H9 (cell line): Measurements from ENCODE around the gene ASTN2. TPM values are rescaled to one million over a fixed set of nuclear protein-coding genes. Genes with fewer than 3 reads are reported as not detected.

ENCODE experiments used
- DNase-seq: peaks from one replicate; pipeline ENCODE4 v3.0.0-alpha.2; 2017
- H2AFZ ChIP-seq: one replicate; pipeline ENCODE4 v1.6.1; 2013; ENCODE audit warnings: mild to moderate bottlenecking, low read length, control low read depth, moderate library complexity
- H2AK5ac ChIP-seq: 2 replicates; pipeline ENCODE4 v1.6.1; 2013; ENCODE audit warnings: low read length, control low read depth, mixed read lengths; ENCODE audit not compliant: insufficient read length
- H2BK120ac ChIP-seq: one replicate; pipeline ENCODE4 v1.6.1; 2013; ENCODE audit warnings: low read depth, mild to moderate bottlenecking, low read length, control low read depth, inconsistent platforms; ENCODE audit not compliant: poor library complexity, severe bottlenecking
- H2BK12ac ChIP-seq: 2 replicates; pipeline ENCODE4 v1.6.1; 2013; ENCODE audit warnings: low read length, control low read depth, mixed read lengths, low read depth; ENCODE audit not compliant: insufficient read length
- H2BK15ac ChIP-seq: 2 replicates; pipeline ENCODE4 v1.6.1; 2013; ENCODE audit warnings: low read depth, low read length, control low read depth
- H2BK20ac ChIP-seq: one replicate; pipeline ENCODE4 v1.6.1; 2013; ENCODE audit warnings: low read depth, mild to moderate bottlenecking, low read length, control low read depth, inconsistent platforms; ENCODE audit not compliant: poor library complexity, severe bottlenecking
- H2BK5ac ChIP-seq: 2 replicates; pipeline ENCODE4 v1.6.1; 2013; ENCODE audit warnings: low read length, control low read depth, mixed read lengths; ENCODE audit not compliant: insufficient read length
- H3K14ac ChIP-seq: 2 replicates; pipeline ENCODE4 v1.6.1; 2013; ENCODE audit warnings: low read length, control low read depth; ENCODE audit not compliant: insufficient read depth
- H3K18ac ChIP-seq: 2 replicates; pipeline ENCODE4 v1.6.1; 2013; ENCODE audit warnings: low read depth, mild to moderate bottlenecking, mixed read lengths, low read length, control low read depth; ENCODE audit not compliant: insufficient read length
- H3K23ac ChIP-seq: 2 replicates; pipeline ENCODE4 v1.6.1; 2013; ENCODE audit warnings: low read length, control low read depth, mixed read lengths, low read depth; ENCODE audit not compliant: insufficient read length
- H3K23me2 ChIP-seq: 2 replicates; pipeline ENCODE4 v1.6.1; 2013; ENCODE audit warnings: low read depth, mild to moderate bottlenecking, mixed read lengths, low read length, control low read depth; ENCODE audit not compliant: insufficient read length, poor library complexity, severe bottlenecking
- H3K27ac ChIP-seq: 2 replicates; pipeline ENCODE4 v1.5.1; 2013; ENCODE audit warnings: low read length, control low read depth, mixed read lengths, low read depth; ENCODE audit not compliant: insufficient read length
- H3K27me3 ChIP-seq: 2 replicates; pipeline ENCODE4 v1.6.1; 2013; ENCODE audit warnings: low read length, control low read depth, inconsistent platforms; ENCODE audit not compliant: insufficient read depth
- H3K4ac ChIP-seq: 2 replicates; pipeline ENCODE4 v1.6.1; 2013; ENCODE audit warnings: low read depth, mild to moderate bottlenecking, control low read depth, inconsistent platforms, low read length, moderate library complexity
- H3K4me1 ChIP-seq: 2 replicates; pipeline ENCODE4 v1.6.1; 2013; ENCODE audit warnings: low read length, control low read depth, inconsistent platforms; ENCODE audit not compliant: insufficient read depth
- H3K4me2 ChIP-seq: 2 replicates; pipeline ENCODE4 v1.6.1; 2013; ENCODE audit warnings: low read length, control low read depth, mixed read lengths; ENCODE audit not compliant: insufficient read length, insufficient read depth
- H3K56ac ChIP-seq: 2 replicates; pipeline ENCODE4 v1.6.1; 2013; ENCODE audit warnings: low read depth, mild to moderate bottlenecking, mixed read lengths, low read length, control low read depth; ENCODE audit not compliant: insufficient read length
- H3K79me1 ChIP-seq: 2 replicates; pipeline ENCODE4 v1.6.1; 2013; ENCODE audit warnings: low read depth, mild to moderate bottlenecking, moderate library complexity, low read length, control low read depth, inconsistent platforms; ENCODE audit not compliant: insufficient read depth, poor library complexity, severe bottlenecking
- H3K79me2 ChIP-seq: 2 replicates; pipeline ENCODE4 v1.6.1; 2013; ENCODE audit warnings: low read length, control low read depth, inconsistent platforms; ENCODE audit not compliant: insufficient read depth
- H3K9ac ChIP-seq: 2 replicates; pipeline ENCODE4 v1.6.1; 2013; ENCODE audit warnings: low read length, control low read depth, mixed read lengths; ENCODE audit not compliant: insufficient read length; ENCODE audit errors: extremely low read depth
- H3K9me3 ChIP-seq: one replicate; pipeline ENCODE4 v1.6.1; 2013; ENCODE audit warnings: low read depth, low read length, inconsistent platforms; ENCODE audit not compliant: control insufficient read depth
- H3T11ph ChIP-seq: one replicate; pipeline ENCODE4 v1.6.1; 2013; ENCODE audit warnings: mild to moderate bottlenecking, low read length, control low read depth, inconsistent platforms
- H4K20me1 ChIP-seq: one replicate; pipeline ENCODE4 v1.6.1; 2013; ENCODE audit not compliant: control insufficient read depth, insufficient read length, insufficient read depth
- H4K5ac ChIP-seq: 2 replicates; pipeline ENCODE4 v1.6.1; 2013; ENCODE audit warnings: low read depth, mild to moderate bottlenecking, mixed read lengths, low read length, control low read depth; ENCODE audit not compliant: insufficient read length
- H4K8ac ChIP-seq: replicated peaks from 2 replicates; pipeline ENCODE4 v1.6.1; 2013; ENCODE audit warnings: low read length, control low read depth, mixed read lengths, low read depth; ENCODE audit not compliant: insufficient read length
- H4K91ac ChIP-seq: 2 replicates; pipeline ENCODE4 v1.6.1; 2013; ENCODE audit warnings: low read depth, mild to moderate bottlenecking, moderate library complexity, mixed read lengths, low read length, control low read depth; ENCODE audit not compliant: insufficient read length
- H3K27ac Mint-ChIP-seq, 3 experiments: 2 replicates in 2 of 3; 3 replicates in 1 of 3; pipeline ENCODE4 v1.8.0; 2020 to 2021; ENCODE audit warnings: mixed read lengths in 3 of 3, mild to moderate bottlenecking in 1 of 3, moderate library complexity in 1 of 3
- H3K27me3 Mint-ChIP-seq: 2 replicates; pipeline ENCODE4 v1.8.0; 2021; ENCODE audit warnings: low read depth, mild to moderate bottlenecking, moderate library complexity, mixed read lengths
- H3K36me3 Mint-ChIP-seq, 3 experiments: 2 replicates in 2 of 3; 3 replicates in 1 of 3; pipeline ENCODE4 v1.8.0; 2020 to 2021; ENCODE audit warnings: low read depth in 3 of 3, mixed read lengths in 3 of 3; ENCODE audit not compliant: insufficient read depth in 1 of 3
- H3K4me1 Mint-ChIP-seq, 2 experiments: 2 replicates each; pipeline ENCODE4 v1.8.0; 2020; ENCODE audit warnings: mixed read lengths in 2 of 2
- H3K4me3 Mint-ChIP-seq, 2 experiments: 2 replicates in 1 of 2; 3 replicates in 1 of 2; pipeline ENCODE4 v1.8.0; 2020 to 2021; ENCODE audit warnings: mild to moderate bottlenecking in 2 of 2, mixed read lengths in 2 of 2, moderate library complexity in 1 of 2
- H3K9me3 Mint-ChIP-seq, 2 experiments: 2 replicates in 1 of 2; 3 replicates in 1 of 2; pipeline ENCODE4 v1.8.0; 2020; ENCODE audit warnings: mild to moderate bottlenecking in 2 of 2, mixed read lengths in 2 of 2, moderate library complexity in 1 of 2
- total RNA-seq: library from RNA; stranded (reverse); gene quantifications from 2 replicates; pipeline ENCODE4 v1.2.1, GENCODE V29; 2021
- TF ChIP-seq, protein P1 (sequence below): fragments of 200-600 bp; sonication (generic); conservative IDR thresholded peaks from 3 replicates; pipeline ENCODE4 v1.8.0; 2021; ENCODE audit warnings: antibody characterized with exemption, mild to moderate bottlenecking

The ASTN2 gene
- total RNA-seq, 1 experiment from 2014 or later = 9.7 TPM

DNA sequence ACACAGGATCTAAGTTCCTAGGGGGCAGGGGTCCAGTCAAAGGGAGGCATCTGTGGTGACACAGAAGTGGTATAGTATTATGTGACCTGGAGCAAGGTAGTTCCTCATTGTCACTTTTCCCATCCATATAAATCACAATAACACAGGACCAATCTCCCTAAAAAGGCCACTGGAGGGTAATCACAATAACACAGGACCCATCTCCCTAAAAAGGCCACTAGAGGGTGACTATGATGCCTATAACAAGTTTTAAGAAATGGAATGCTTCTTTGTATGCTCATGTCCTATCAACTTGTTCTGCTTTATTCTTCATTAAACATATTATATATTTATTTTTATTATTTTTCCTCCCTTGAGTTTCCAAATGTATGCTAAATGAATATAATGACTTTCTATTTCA is 254.6 kb downstream of the ASTN2 start:
- Histone ChIP-seq H2AK5ac (no peak overlapping the region), H2AFZ (no peak overlapping the region), H2BK5ac (no peak overlapping the region), H3K4me1 (no peaks in the 10 kb centered on the region), H3K79me2 (no peaks in the 10 kb centered on the region), H3K14ac (no peak overlapping the region), H4K20me1 (no peaks in the 10 kb centered on the region), H3K4me2 (no peak overlapping the region), H2BK12ac (no peak overlapping the region), H4K8ac (no peak overlapping the region), H3K9ac (no peak overlapping the region), H3T11ph (no peak overlapping the region), H3K23me2 (no peaks in the 10 kb centered on the region), H3K23ac (no peak overlapping the region), H2BK20ac (no peak overlapping the region), H2BK15ac (no peak overlapping the region), H4K5ac (no peak overlapping the region), H3K56ac (no peak overlapping the region), H2BK120ac (no peak overlapping the region), H3K79me1 (no peaks in the 10 kb centered on the region), H3K27me3 (no peaks in the 10 kb centered on the region), H3K4ac (no peak overlapping the region), H3K18ac (no peak overlapping the region), H3K9me3 (no peaks in the 10 kb centered on the region), H4K91ac (no peak overlapping the region), H3K27ac (no peak overlapping the region)
- TF ChIP-seq, protein P1, sequence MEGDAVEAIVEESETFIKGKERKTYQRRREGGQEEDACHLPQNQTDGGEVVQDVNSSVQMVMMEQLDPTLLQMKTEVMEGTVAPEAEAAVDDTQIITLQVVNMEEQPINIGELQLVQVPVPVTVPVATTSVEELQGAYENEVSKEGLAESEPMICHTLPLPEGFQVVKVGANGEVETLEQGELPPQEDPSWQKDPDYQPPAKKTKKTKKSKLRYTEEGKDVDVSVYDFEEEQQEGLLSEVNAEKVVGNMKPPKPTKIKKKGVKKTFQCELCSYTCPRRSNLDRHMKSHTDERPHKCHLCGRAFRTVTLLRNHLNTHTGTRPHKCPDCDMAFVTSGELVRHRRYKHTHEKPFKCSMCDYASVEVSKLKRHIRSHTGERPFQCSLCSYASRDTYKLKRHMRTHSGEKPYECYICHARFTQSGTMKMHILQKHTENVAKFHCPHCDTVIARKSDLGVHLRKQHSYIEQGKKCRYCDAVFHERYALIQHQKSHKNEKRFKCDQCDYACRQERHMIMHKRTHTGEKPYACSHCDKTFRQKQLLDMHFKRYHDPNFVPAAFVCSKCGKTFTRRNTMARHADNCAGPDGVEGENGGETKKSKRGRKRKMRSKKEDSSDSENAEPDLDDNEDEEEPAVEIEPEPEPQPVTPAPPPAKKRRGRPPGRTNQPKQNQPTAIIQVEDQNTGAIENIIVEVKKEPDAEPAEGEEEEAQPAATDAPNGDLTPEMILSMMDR = peak; percentile 61
- Mint-ChIP-seq H3K36me3 (no peaks in the 10 kb centered on the region), H3K27me3 (no peaks in the 10 kb centered on the region), H3K4me1 (no peaks in the 10 kb centered on the region), H3K27ac (no peak overlapping the region), H3K9me3 (no peaks in the 10 kb centered on the region), H3K4me3 (no peak overlapping the region)
- DNase-seq = no peak
